ENCODE measurements around the gene TACC2.

Gene TACC2

GRCh38 chr10:122221958-122222357, 233.0 kb downstream of the TACC2 start:
- Histone ChIP-seq H3K36me3 (ENCODE audit: insufficient read depth, low read length) (no peaks in the 10 kb centered on the region), H3K27ac (ENCODE audit: low read length) (no peak overlapping the region), H3K4me3 (ENCODE audit: low read depth in 1 of 2, low read length in 2 of 2) (no peak overlapping the region), H3K9me3 (ENCODE audit: insufficient read depth, low read length, severe bottlenecking) (no peaks in the 10 kb centered on the region), H3K79me2 (ENCODE audit: insufficient read depth, low read length) (no peaks in the 10 kb centered on the region), H2AFZ (ENCODE audit: low read depth, low read length) (no peak overlapping the region), H3K4me2 (ENCODE audit: insufficient read depth, low read length) (no peak overlapping the region), H4K20me1 (ENCODE audit: insufficient read depth, low read length) (no peaks in the 10 kb centered on the region), H3K4me1 (ENCODE audit: insufficient read depth, low read length) (no peaks in the 10 kb centered on the region), H3K27me3 (ENCODE audit: insufficient read depth, low read length, poor library complexity) (peaks cover 23% of the 10 kb centered on the region), H3K9ac (ENCODE audit: low read depth, low read length) (no peak overlapping the region)
- TF ChIP-seq EZH2 (IDR thresholded peaks at IDR 0.05; ENCODE audit: borderline replicate concordance, low read depth, low read length, severe bottlenecking) = no peak
- TF ChIP-seq, protein P1, sequence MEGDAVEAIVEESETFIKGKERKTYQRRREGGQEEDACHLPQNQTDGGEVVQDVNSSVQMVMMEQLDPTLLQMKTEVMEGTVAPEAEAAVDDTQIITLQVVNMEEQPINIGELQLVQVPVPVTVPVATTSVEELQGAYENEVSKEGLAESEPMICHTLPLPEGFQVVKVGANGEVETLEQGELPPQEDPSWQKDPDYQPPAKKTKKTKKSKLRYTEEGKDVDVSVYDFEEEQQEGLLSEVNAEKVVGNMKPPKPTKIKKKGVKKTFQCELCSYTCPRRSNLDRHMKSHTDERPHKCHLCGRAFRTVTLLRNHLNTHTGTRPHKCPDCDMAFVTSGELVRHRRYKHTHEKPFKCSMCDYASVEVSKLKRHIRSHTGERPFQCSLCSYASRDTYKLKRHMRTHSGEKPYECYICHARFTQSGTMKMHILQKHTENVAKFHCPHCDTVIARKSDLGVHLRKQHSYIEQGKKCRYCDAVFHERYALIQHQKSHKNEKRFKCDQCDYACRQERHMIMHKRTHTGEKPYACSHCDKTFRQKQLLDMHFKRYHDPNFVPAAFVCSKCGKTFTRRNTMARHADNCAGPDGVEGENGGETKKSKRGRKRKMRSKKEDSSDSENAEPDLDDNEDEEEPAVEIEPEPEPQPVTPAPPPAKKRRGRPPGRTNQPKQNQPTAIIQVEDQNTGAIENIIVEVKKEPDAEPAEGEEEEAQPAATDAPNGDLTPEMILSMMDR (IDR thresholded peaks at IDR 0.05; ENCODE audit: borderline replicate concordance, extremely low read depth, low read length, poor library complexity, severe bottlenecking) = no peak
- ATAC-seq (ENCODE audit: insufficient read depth, low read depth) (no peak; the same call in 2 of the 3 replicates), DNase-seq (no peak)

GRCh38 chr10:122222638-122223037, 233.7 kb downstream of the TACC2 start:
- Histone ChIP-seq H3K27ac (ENCODE audit: low read length) (no peak overlapping the region), H2AFZ (ENCODE audit: low read depth, low read length) (no peak overlapping the region), H3K4me1 (ENCODE audit: insufficient read depth, low read length) (no peaks in the 10 kb centered on the region), H3K9ac (ENCODE audit: low read depth, low read length) (no peak overlapping the region), H3K36me3 (ENCODE audit: insufficient read depth, low read length) (no peaks in the 10 kb centered on the region), H3K4me3 (ENCODE audit: low read depth in 1 of 2, low read length in 2 of 2) (no peak overlapping the region), H3K79me2 (ENCODE audit: insufficient read depth, low read length) (no peaks in the 10 kb centered on the region), H4K20me1 (ENCODE audit: insufficient read depth, low read length) (no peaks in the 10 kb centered on the region), H3K9me3 (ENCODE audit: insufficient read depth, low read length, severe bottlenecking) (no peaks in the 10 kb centered on the region), H3K27me3 (ENCODE audit: insufficient read depth, low read length, poor library complexity) (peaks cover 23% of the 10 kb centered on the region), H3K4me2 (ENCODE audit: insufficient read depth, low read length) (no peak overlapping the region)
- TF ChIP-seq EZH2 (IDR thresholded peaks at IDR 0.05; ENCODE audit: borderline replicate concordance, low read depth, low read length, severe bottlenecking) = no peak
- TF ChIP-seq, protein P1 (IDR thresholded peaks at IDR 0.05; ENCODE audit: borderline replicate concordance, extremely low read depth, low read length, poor library complexity, severe bottlenecking) = no peak
- DNase-seq (no peak), ATAC-seq (ENCODE audit: insufficient read depth, low read depth) (no peak)

DNA sequence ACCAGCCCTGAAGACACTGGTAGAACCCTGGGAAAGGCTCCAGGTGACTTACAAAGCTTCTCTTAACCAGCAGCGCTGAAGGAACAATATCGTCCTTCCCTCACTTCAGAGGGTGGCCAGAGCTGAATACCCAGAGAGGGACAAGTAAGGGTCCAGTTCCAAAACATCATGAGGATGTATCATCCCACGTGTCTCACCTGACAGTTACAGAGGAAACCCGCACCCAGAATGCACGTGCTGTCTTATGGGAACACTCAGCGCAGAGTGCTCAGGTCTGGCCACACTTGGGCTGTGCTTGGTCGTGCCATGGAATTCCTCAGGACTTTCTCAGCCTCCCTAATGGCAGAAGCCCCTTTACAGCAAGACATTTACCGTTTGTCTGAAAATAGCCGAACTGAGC, 235.2 kb downstream of the TACC2 start:
- H3K9me3 ChIP-seq (ENCODE audit: insufficient read depth, low read length, severe bottlenecking) = no peaks in the 10 kb centered on the region
- no peak overlapping the region for H3K4me2 ChIP-seq (ENCODE audit: insufficient read depth, low read length)
- no peak overlapping the region for H3K27ac ChIP-seq (ENCODE audit: low read length)
- H3K36me3 ChIP-seq (ENCODE audit: insufficient read depth, low read length) = no peaks in the 10 kb centered on the region
- no peak overlapping the region for H3K9ac ChIP-seq (ENCODE audit: low read depth, low read length)
- H3K4me1 ChIP-seq (ENCODE audit: insufficient read depth, low read length) = no peaks in the 10 kb centered on the region
- H3K79me2 ChIP-seq (ENCODE audit: insufficient read depth, low read length) = no peaks in the 10 kb centered on the region
- no peak overlapping the region for H3K4me3 ChIP-seq (ENCODE audit: low read depth in 1 of 2, low read length in 2 of 2)
- H2AFZ ChIP-seq (ENCODE audit: low read depth, low read length) = no peak overlapping the region
- no peak for ATAC-seq (ENCODE audit: insufficient read depth, low read depth)
- TF ChIP-seq, protein P1 (IDR thresholded peaks at IDR 0.05; ENCODE audit: borderline replicate concordance, extremely low read depth, low read length, poor library complexity, severe bottlenecking) = no peak
- no peak for TF ChIP-seq EZH2 (IDR thresholded peaks at IDR 0.05; ENCODE audit: borderline replicate concordance, low read depth, low read length, severe bottlenecking)
- H3K27me3 ChIP-seq (ENCODE audit: insufficient read depth, low read length, poor library complexity) = peaks cover 26% of the 10 kb centered on the region
- no peak for DNase-seq
- no peaks in the 10 kb centered on the region for H4K20me1 ChIP-seq (ENCODE audit: insufficient read depth, low read length)

DNA sequence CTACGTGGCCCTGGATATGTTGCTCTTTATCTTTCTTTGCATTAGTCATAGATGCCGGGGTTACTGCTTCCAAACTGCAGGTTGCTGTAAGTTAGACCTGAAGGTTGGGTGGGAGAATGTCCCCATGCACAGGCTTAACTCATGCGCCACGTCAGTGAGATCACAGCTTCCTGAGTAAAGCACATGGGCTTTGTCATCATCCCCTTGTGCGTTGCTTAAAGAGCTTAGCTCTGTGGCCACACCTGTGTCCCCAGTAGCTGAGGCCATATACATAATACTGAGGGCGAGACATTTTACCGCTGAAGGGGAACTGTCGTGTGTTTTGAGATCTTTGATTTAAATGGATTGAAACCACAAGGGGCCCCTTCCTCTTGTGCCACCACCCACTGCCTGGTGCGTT, 236.4 kb downstream of the TACC2 start:
- Histone ChIP-seq H4K20me1 (ENCODE audit: insufficient read depth, low read length) (no peaks in the 10 kb centered on the region), H2AFZ (ENCODE audit: low read depth, low read length) (no peak overlapping the region), H3K4me3 (ENCODE audit: low read depth in 1 of 2, low read length in 2 of 2) (no peak overlapping the region), H3K9me3 (ENCODE audit: insufficient read depth, low read length, severe bottlenecking) (no peaks in the 10 kb centered on the region), H3K4me1 (ENCODE audit: insufficient read depth, low read length) (no peaks in the 10 kb centered on the region), H3K36me3 (ENCODE audit: insufficient read depth, low read length) (no peaks in the 10 kb centered on the region), H3K9ac (ENCODE audit: low read depth, low read length) (no peak overlapping the region), H3K27ac (ENCODE audit: low read length) (no peak overlapping the region), H3K27me3 (ENCODE audit: insufficient read depth, low read length, poor library complexity) (peaks cover 26% of the 10 kb centered on the region), H3K79me2 (ENCODE audit: insufficient read depth, low read length) (no peaks in the 10 kb centered on the region), H3K4me2 (ENCODE audit: insufficient read depth, low read length) (no peak overlapping the region)
- no peak for TF ChIP-seq EZH2 (IDR thresholded peaks at IDR 0.05; ENCODE audit: borderline replicate concordance, low read depth, low read length, severe bottlenecking)
- TF ChIP-seq, protein P1 (IDR thresholded peaks at IDR 0.05; ENCODE audit: borderline replicate concordance, extremely low read depth, low read length, poor library complexity, severe bottlenecking) = no peak
- ATAC-seq (ENCODE audit: insufficient read depth, low read depth) = no peak
- no peak for DNase-seq

All from DND-41 (cell line).